GM12891 (cell line): Measurements from ENCODE around the gene CCDC182.

Experiments
- POLR2A ChIP-seq: IDR thresholded peaks from 2 replicates; pipeline ENCODE4 v1.6.1; 2011; ENCODE audit warnings: low read depth, low read length, control low read depth
- POLR2AphosphoS5 ChIP-seq: IDR thresholded peaks from 2 replicates; pipeline ENCODE4 v1.6.1; 2011; ENCODE audit warnings: low read depth, low read length, control low read depth

DNA sequence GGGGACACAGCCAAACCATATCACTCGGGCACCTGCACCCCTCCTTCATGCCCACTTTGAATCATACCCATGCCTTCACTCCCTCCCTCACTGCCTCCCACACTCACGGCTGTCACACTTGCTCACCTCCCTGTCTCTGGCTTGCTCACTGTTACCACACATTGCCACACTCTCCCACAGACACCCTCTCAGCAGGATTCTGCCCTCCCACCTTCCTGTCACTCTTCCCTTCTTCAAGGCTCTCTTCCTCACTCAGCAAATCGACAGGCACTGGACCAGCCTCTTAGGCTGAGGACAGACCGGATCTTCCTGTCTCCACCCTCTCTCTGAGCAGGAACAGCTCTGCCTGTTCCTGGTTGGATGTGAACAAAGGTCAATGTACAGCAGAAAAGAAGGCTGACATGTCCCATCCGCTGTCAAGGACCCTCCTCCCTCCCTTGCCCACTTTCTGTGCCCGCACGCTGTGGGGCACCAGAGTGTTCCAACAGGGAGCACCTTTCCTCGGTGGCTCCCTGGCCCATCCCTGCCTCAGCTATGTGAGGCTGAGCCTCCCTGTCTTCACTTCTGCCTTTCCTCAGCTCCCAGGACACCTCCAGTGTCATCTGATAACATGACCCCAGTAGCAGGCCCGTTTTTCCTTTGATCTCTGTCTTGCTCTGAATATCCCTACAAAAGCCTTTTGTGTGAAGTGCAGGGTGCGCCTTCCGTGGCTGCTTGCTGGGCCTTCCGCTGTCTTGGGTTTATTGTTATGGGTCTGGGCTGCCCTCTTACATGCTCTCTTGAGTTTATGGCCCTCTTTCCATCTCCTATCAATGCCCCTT, 47.0 kb downstream of the CCDC182 start:
- TF ChIP-seq POLR2AphosphoS5 (no peak), POLR2A (no peak)
